ENCODE measurements around the gene UBE2J2. TPM values are rescaled to one million over a fixed set of nuclear protein-coding genes. Genes with fewer than 3 reads are reported as not detected.
A peak's percentile ranks its signal among the peaks of the same experiment; 100 is the strongest.

UBE2J2 gene
- total and polyA plus RNA-seq, 2 of the 8 experiments (the other 6 are each of a cell fraction or from before 2014, with no cell fraction given) = 33.6 to 67.9 TPM

GRCh38 chr1:1293263-1294249, 19.9 kb upstream of the UBE2J2 start:
- FAIRE-seq (no peak), DNase-seq (ENCODE audit: low read depth in 1 of 2, low spot score in 2 of 2) (peak in 1 of 2 experiments; percentile 87)
- Histone ChIP-seq H3K27me3 (replicated peaks in 1 of 4; ENCODE audit: control insufficient read depth in 3 of 4, extremely low read depth in 1 of 4, insufficient read depth in 3 of 4, low read length in 3 of 4) (peaks cover 0 to 3% (median 0%) of the 10 kb centered on the region in 4 experiments; a peak in 1 of 7 replicates), H3K36me3 (ENCODE audit: control insufficient read depth in 2 of 4, insufficient read depth in 4 of 4, low read length in 3 of 4) (peaks cover 0 to 7% (median 0%) of the 10 kb centered on the region in 4 experiments; a peak in 1 of 8 replicates), H3K23me2 (ENCODE audit: low read depth, low read length) (no peaks in the 10 kb centered on the region), H3K9ac (replicated peaks in 1 of 4; ENCODE audit: extremely low read depth in 1 of 4, low read depth in 3 of 4, low read length in 3 of 4) (no peak overlapping the region), H3K18ac (ENCODE audit: extremely low read depth, low read length) (no peak overlapping the region; the same call in 1 of the 2 replicates), H4K5ac (ENCODE audit: insufficient read length, low read depth, low read length) (no peak overlapping the region), H3K14ac (ENCODE audit: insufficient read length) (no peak overlapping the region), H2BK5ac (ENCODE audit: low read depth, low read length) (no peak overlapping the region), H3K79me2 (ENCODE audit: control insufficient read depth in 1 of 2, insufficient read depth in 2 of 2, low read length in 2 of 2) (no peaks in the 10 kb centered on the region), H4K91ac (replicated peaks; ENCODE audit: insufficient read length, low read length) (no peak overlapping the region), H3K4me2 (ENCODE audit: insufficient read depth in 1 of 2, low read depth in 2 of 2, low read length in 2 of 2) (peak overlapping the region; percentile 35 to 61; a peak in 3 of 4 replicates), H3K9me3 (ENCODE audit: insufficient read depth in 2 of 2, low read depth in 1 of 2, low read length in 1 of 2) (no peaks in the 10 kb centered on the region), H2AK5ac (ENCODE audit: low read depth, low read length) (peak overlapping the region; percentile 24; the same call in 1 of the 2 replicates), H2BK120ac (replicated peaks; ENCODE audit: low read depth, low read length) (no peak overlapping the region), H2BK20ac (ENCODE audit: low read length) (no peak overlapping the region), H2BK12ac (ENCODE audit: low read depth, low read length) (no peak overlapping the region), H3K27ac (ENCODE audit: low read depth, low read length) (no peak overlapping the region), H2BK15ac (ENCODE audit: low read length) (no peak overlapping the region), H4K8ac (ENCODE audit: extremely low read depth, insufficient read depth, low read length) (no peak overlapping the region), H4K20me1 (replicated peaks in 1 of 2; ENCODE audit: control insufficient read depth in 1 of 2, insufficient read depth in 2 of 2, low read length in 2 of 2) (peaks cover 2 to 6% of the 10 kb centered on the region in 2 experiments), H3K4me3 (ENCODE audit: extremely low read depth in 1 of 4, insufficient read depth in 2 of 4, low read depth in 3 of 4, low read length in 4 of 4) (peak overlapping the region in 2 of 4 experiments; percentile 34 to 47; a peak in 4 of 8 replicates), H2AFZ (ENCODE audit: low read length) (no peak overlapping the region), H3K79me1 (ENCODE audit: low read depth, low read length) (no peaks in the 10 kb centered on the region), H3K4me1 (replicated peaks in 1 of 4; ENCODE audit: control insufficient read depth in 3 of 4, insufficient read depth in 4 of 4, low read length in 3 of 4) (peaks cover 0 to 8% (median 0%) of the 10 kb centered on the region in 4 experiments; a peak in 2 of 7 replicates), H3K23ac (ENCODE audit: insufficient read length) (no peak overlapping the region), H3K56ac (replicated peaks; ENCODE audit: insufficient read length, low read depth, low read length) (no peak overlapping the region), H3K4ac (replicated peaks; ENCODE audit: insufficient read length, low read depth, low read length) (no peak overlapping the region)
- CTCF ChIA-PET (ENCODE audit: partially characterized antibody) = no interaction called here
- POLR2A ChIA-PET (ENCODE audit: partially characterized antibody) = no interaction called here
- TF ChIP-seq TEAD4 (IDR thresholded peaks at IDR 0.05; ENCODE audit: low read depth, low read length) (no peak), GABPA (IDR thresholded peaks at IDR 0.05; ENCODE audit: borderline replicate concordance, insufficient read depth, low read length) (peak; percentile 76), POLR2A (IDR thresholded peaks at IDR 0.05; ENCODE audit: control extremely low read depth in 1 of 2, low read depth in 2 of 2, low read length in 2 of 2) (no peak), TAF1 (IDR thresholded peaks at IDR 0.05; ENCODE audit: low read depth, low read length) (0 out of 2 replicates have a peak, but pooled peaks have one; percentile 15), RNF2 (IDR thresholded peaks at IDR 0.05; ENCODE audit: borderline replicate concordance, low read depth, low read length, missing control alignments, poor library complexity, severe bottlenecking) (no peak)
- TF ChIP-seq, protein P1, sequence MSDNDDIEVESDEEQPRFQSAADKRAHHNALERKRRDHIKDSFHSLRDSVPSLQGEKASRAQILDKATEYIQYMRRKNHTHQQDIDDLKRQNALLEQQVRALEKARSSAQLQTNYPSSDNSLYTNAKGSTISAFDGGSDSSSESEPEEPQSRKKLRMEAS (IDR thresholded peaks at IDR 0.05) = peak; percentile 70; the same call in 1 of the 2 replicates
- TF ChIP-seq, protein P2, sequence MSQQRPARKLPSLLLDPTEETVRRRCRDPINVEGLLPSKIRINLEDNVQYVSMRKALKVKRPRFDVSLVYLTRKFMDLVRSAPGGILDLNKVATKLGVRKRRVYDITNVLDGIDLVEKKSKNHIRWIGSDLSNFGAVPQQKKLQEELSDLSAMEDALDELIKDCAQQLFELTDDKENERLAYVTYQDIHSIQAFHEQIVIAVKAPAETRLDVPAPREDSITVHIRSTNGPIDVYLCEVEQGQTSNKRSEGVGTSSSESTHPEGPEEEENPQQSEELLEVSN (IDR thresholded peaks at IDR 0.05) = peak; percentile 46; the same call in 1 of the 2 replicates
- 65% methylated on average over 35 of the region's 94 CpGs; no CpG with 5 or more reads in 1 of the 2 experiments for WGBS, 2 experiments (ENCODE audit: extremely low coverage in 1 of 2, insufficient coverage in 1 of 2, insufficient read length in 1 of 2, insufficient replicate concordance in 2 of 2, low coverage in 1 of 2, low lambda C conversion rate in 2 of 2, missing lambda C conversion rate in 1 of 2)

All from H1 (cell line).